Measurements from ENCODE around the gene TPM1. TPM values are rescaled to one million over a fixed set of nuclear protein-coding genes. Genes with fewer than 3 reads are reported as not detected.

The TPM1 gene
- total and polyA plus RNA-seq, 9 of the 15 experiments (the other 6 are each of a cell fraction or from before 2014, with no cell fraction given), result 8.1 to 53.9 (median 43.1) TPM

GRCh38 chr15:63109920-63110319, 67.4 kb downstream of the TPM1 start (continued):
- 0 out of 2 replicates have a peak, but pooled peaks have one; percentile 29 for TF ChIP-seq HMBOX1 (IDR thresholded peaks at IDR 0.05)
- TF ChIP-seq ZNF507 (tag; conservative IDR thresholded peaks at IDR 0.05), result no peak
- TF ChIP-seq RBM17 (IDR thresholded peaks at IDR 0.05; ENCODE audit: borderline replicate concordance, low read depth, low read length), result no peak
- TF ChIP-seq PCBP1 (IDR thresholded peaks at IDR 0.05; ENCODE audit: low read depth, low read length, poor library complexity, severe bottlenecking), result no peak
- no peak for TF ChIP-seq EGR1 (conservative IDR thresholded peaks at IDR 0.05)
- no peak for TF ChIP-seq ZNF324 (CRISPR knock-in tag; IDR thresholded peaks at IDR 0.05)
- no peak for TF ChIP-seq ARID3B (CRISPR knock-in tag; IDR thresholded peaks at IDR 0.05; ENCODE audit: borderline replicate concordance)
- TF ChIP-seq NKRF (IDR thresholded peaks at IDR 0.05; ENCODE audit: borderline replicate concordance), result peak; percentile 55; the same call in 1 of the 2 replicates
- TF ChIP-seq ZNF668 (CRISPR knock-in tag; IDR thresholded peaks at IDR 0.05), result no peak
- TF ChIP-seq NFRKB (IDR thresholded peaks at IDR 0.05; ENCODE audit: low read depth), result no peak
- no peak for TF ChIP-seq STAT5B (CRISPR knock-in tag; IDR thresholded peaks at IDR 0.05)
- peak; percentile 93 for TF ChIP-seq NFYB (IDR thresholded peaks at IDR 0.05; ENCODE audit: extremely low read depth, insufficient read length)
- TF ChIP-seq HEY1 (CRISPR knock-in tag; IDR thresholded peaks at IDR 0.05; ENCODE audit: borderline replicate concordance), result no peak
- no peak for TF ChIP-seq ZNF75A (CRISPR knock-in tag; IDR thresholded peaks at IDR 0.05)
- peak; percentile 92 to 95 for TF ChIP-seq KDM1A (IDR thresholded peaks at IDR 0.05)
- no peak for TF ChIP-seq MCM5 (IDR thresholded peaks at IDR 0.05; ENCODE audit: low read depth)
- TF ChIP-seq REST (IDR thresholded peaks at IDR 0.05; ENCODE audit: borderline replicate concordance), result no peak
- TF ChIP-seq REST (CRISPR knock-in tag; IDR thresholded peaks at IDR 0.05; ENCODE audit: low read depth), result no peak
